Measurements from ENCODE around the gene GVQW3.
A peak's percentile ranks its signal among the peaks of the same experiment; 100 is the strongest.

Gene GVQW3

GRCh38 chr11:76426660-76427059 is 45.5 kb downstream of the GVQW3 start:
- in situ Hi-C loops (cut with MboI; ENCODE audit: low sequenced_read_pairs, unreplicated experiment) = no loop called here

DNA sequence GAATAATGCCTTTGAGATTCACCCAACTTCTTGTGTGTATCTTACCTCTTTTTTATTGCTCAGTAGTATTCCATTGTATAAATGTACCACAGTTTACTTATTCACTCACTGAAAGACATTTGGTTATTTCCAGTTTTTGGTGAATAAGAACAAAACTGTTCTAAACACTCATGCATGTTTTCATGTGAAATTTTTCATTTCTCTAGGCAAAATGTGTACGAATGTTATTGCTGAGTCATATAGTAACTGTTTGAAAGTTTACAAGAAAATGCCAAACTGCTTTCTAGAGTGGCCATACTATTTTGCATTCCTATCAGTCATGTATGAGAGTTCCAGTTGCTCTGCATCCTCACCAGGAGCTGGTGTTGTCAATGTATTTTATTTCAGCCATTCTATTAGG is 54.9 kb downstream of the GVQW3 start:
- TF ChIP-seq CTCF (IDR thresholded peaks at IDR 0.05; ENCODE audit: borderline replicate concordance, control extremely low read depth, extremely low read depth, insufficient read depth, missing control alignments) = no peak
- no peak for DNase-seq (ENCODE audit: low spot score)
- in situ Hi-C loops (cut with MboI; ENCODE audit: low sequenced_read_pairs, unreplicated experiment) = no loop called here

More at GRCh38 chr11:76426660-76427059, 45.5 kb downstream of the GVQW3 start:
- no peak for DNase-seq (ENCODE audit: low spot score)
- TF ChIP-seq CTCF (IDR thresholded peaks at IDR 0.05; ENCODE audit: borderline replicate concordance, control extremely low read depth, extremely low read depth, insufficient read depth, missing control alignments) = no peak

GRCh38 chr11:76443268-76443980 is 62.3 kb downstream of the GVQW3 start:
- DNase-seq (ENCODE audit: low spot score) = no peak
- in situ Hi-C loops (cut with MboI; ENCODE audit: low sequenced_read_pairs, unreplicated experiment) = no loop called here

GRCh38 chr11:76444065-76444383 is 62.9 kb downstream of the GVQW3 start:
- no peak for DNase-seq (ENCODE audit: low spot score)
- no peak for TF ChIP-seq CTCF (IDR thresholded peaks at IDR 0.05; ENCODE audit: borderline replicate concordance, control extremely low read depth, extremely low read depth, insufficient read depth, missing control alignments)
- in situ Hi-C loops (cut with MboI; ENCODE audit: low sequenced_read_pairs, unreplicated experiment) = no loop called here

More at GRCh38 chr11:76443268-76443980, 62.3 kb downstream of the GVQW3 start:
- TF ChIP-seq CTCF (IDR thresholded peaks at IDR 0.05; ENCODE audit: borderline replicate concordance, control extremely low read depth, extremely low read depth, insufficient read depth, missing control alignments) = no peak

DNA sequence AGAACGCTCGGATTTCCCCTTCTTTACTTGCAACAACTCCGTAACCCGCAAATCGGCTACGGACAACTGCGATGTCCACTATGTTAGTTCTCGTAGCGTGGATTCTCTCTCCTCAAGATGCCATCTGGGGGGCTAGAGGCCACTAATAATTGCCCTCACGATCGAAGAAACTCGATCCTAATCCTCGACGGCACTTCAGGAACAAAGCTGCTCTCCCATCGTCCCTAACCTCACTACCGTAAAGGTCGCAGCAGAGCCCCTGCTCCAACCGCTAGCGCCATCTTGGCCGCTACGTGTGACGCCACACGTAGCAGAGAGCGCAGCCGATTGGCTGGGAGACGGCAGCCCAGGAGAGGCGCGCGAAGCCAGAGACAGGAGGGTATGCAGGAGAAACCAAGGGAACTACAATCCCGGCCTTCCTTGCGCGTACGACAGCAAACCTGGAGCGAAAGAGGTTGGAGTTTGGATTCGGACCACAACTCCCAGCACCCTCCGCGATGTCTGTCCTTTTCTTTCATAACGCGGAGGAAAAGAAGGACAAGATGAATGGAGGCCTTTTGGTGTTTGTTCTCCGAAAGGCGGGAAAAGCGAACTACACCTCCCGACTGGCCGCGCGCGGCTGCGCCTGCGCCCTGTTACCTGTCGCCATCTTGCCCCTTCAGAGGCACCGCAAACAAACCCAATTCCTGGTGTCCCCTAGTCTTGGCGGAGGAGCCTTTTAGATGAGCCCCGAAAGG is 63.4 kb downstream of the GVQW3 start, which contains the start of gene EMSY:
Gene EMSY (plus strand): TSS at position 635 of the 737 bp plus-strand sequence. CDS start 1,921 bp downstream, outside the sequence.
- peak; percentile 94 for DNase-seq (ENCODE audit: low spot score)
- no peak for TF ChIP-seq CTCF (IDR thresholded peaks at IDR 0.05; ENCODE audit: borderline replicate concordance, control extremely low read depth, extremely low read depth, insufficient read depth, missing control alignments)
- in situ Hi-C loops (cut with MboI; ENCODE audit: low sequenced_read_pairs, unreplicated experiment) = no loop called here

DNA sequence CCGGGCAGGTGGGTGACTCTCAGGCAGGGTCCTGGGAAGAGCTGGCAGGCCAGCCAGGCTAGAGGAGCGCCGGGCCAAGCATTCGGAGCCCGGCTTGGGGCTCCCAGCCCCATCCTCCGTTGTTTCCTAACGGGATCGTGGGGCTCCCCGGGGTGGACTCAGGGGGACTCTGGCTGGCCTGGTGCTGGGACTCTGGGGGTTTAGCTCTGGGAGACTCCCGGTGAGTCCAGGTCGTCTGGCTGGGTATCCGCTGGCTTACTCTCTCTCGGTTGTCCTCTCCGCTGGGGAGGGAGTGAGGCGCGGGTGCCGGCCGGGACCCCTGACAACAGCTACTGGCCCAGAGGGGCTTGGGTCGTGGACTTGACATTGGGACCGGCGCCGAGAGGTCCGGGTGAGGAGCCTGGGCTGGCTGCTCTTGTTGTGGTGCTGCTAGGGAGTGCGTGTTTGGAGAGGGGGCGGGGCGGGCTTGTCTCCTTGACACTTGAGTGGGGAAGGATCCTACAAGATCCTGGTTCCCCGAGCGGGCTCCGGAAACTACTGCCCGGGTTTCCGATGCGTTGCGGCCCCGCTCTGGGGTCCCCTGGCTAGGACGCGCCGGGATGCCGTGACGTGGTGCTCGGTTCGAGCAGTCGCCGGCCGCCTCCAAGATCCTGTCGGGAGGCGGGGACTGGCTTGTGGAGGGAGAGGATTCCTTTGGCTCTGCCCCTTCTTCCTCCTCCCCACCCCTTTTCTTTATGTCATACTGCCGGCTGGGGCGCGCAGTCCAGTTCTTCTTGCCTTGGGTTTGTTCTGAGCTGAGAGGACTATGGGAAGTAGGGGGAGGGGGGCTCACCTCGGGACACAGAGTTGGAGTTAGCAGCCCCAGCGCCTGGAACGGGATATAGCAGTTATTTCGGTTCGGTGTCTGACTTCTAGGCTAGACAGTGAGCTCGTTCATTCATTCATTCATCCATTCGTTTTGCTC is 64.3 kb downstream of the GVQW3 start:
- TF ChIP-seq CTCF (IDR thresholded peaks at IDR 0.05; ENCODE audit: borderline replicate concordance, control extremely low read depth, extremely low read depth, insufficient read depth, missing control alignments) = no peak
- in situ Hi-C loops (cut with MboI; ENCODE audit: low sequenced_read_pairs, unreplicated experiment) = no loop called here
- peak; percentile 66 for DNase-seq (ENCODE audit: low spot score)

All from GM13976 (cell line).